Measurements from ENCODE around the gene LILRA2. TPM values are rescaled to one million over a fixed set of nuclear protein-coding genes. Genes with fewer than 3 reads are reported as not detected.

Gene LILRA2
- total RNA-seq, 1 donor from 2014 or later = 0.15 TPM

Other genes with a start within 250 kb of the LILRA2 start
- gene LILRA4, start 234.6 kb upstream of the LILRA2 start, total RNA-seq = not detected in 2 replicates
- gene LAIR1, start 208.9 kb upstream of the LILRA2 start, total RNA-seq = 94.0 and 99.5 TPM in 2 replicates
- gene TTYH1, start 158.3 kb upstream of the LILRA2 start, total RNA-seq = 2.2 and 2.4 TPM in 2 replicates
- gene LENG8, start 124.6 kb upstream of the LILRA2 start, total RNA-seq = 199 and 214 TPM in 2 replicates
- gene LENG9, start 110.0 kb upstream of the LILRA2 start, total RNA-seq = 6.0 and 7.1 TPM in 2 replicates
- not detected in 2 replicates for gene CDC42EP5, start 100.5 kb upstream of the LILRA2 start, total RNA-seq
- gene LAIR2, start 71.0 kb upstream of the LILRA2 start, total RNA-seq = 12.0 and 16.2 TPM in 2 replicates
- gene LILRA1, start 19.8 kb downstream of the LILRA2 start, total RNA-seq = not detected in 2 replicates
- gene LILRB1, start 56.7 kb downstream of the LILRA2 start, total RNA-seq = not detected in 2 replicates
- 0.22 TPM in 1 of 2 replicates, not detected in the other for gene LILRB4, start 89.2 kb downstream of the LILRA2 start, total RNA-seq
- gene KIR3DL3, start 150.7 kb downstream of the LILRA2 start, total RNA-seq = not detected in 2 replicates
- 0.34 TPM in 1 of 2 replicates, not detected in the other for gene KIR2DL3, start 164.7 kb downstream of the LILRA2 start, total RNA-seq
- not detected in 2 replicates for gene KIR2DL1, start 196.0 kb downstream of the LILRA2 start, total RNA-seq
- gene KIR2DL4, start 229.8 kb downstream of the LILRA2 start, total RNA-seq = not detected in 2 replicates
- gene KIR3DL1, start 242.7 kb downstream of the LILRA2 start, total RNA-seq = 0.17 TPM in 1 of 2 replicates, not detected in the other